HEK293T (cell line): ENCODE results near the gene ANKH.

Source experiments
- ELF4 ChIP-seq: fragments of 450-650 bp; IDR thresholded peaks from 2 replicates; pipeline ENCODE4 v1.6.1; 2017; ENCODE audit warnings: antibody characterized with exemption
- HDGF ChIP-seq: fragments of 450-650 bp; IDR thresholded peaks from 2 replicates; pipeline ENCODE4 v1.6.1; 2017; ENCODE audit warnings: antibody characterized with exemption, borderline replicate concordance
- L3MBTL2 ChIP-seq: fragments of 450-650 bp; conservative IDR thresholded peaks from 2 replicates; pipeline ENCODE4 v1.6.1; 2016; ENCODE audit warnings: mild to moderate bottlenecking
- LEF1 ChIP-seq: fragments of 450-650 bp; IDR thresholded peaks from 2 replicates; pipeline ENCODE4 v1.6.1; 2017; ENCODE audit warnings: mild to moderate bottlenecking, borderline replicate concordance

- TF ChIP-seq HDGF (no peak), L3MBTL2 (no peak), LEF1 (no peak), ELF4 (no peak)
Measured at GRCh38 chr5:14920121-14920520, 48.5 kb upstream of the ANKH start.
